CD14-positive monocyte (primary cell): ENCODE data around the gene P4HA1. TPM values are rescaled to one million over a fixed set of nuclear protein-coding genes. Genes with fewer than 3 reads are reported as not detected.

ENCODE experiments used
- DNase-seq, 3 donors: peaks; one replicate each; pipeline ENCODE4 v3.0.0-alpha.2; 2011 to 2022
- H2AFZ ChIP-seq: 2 replicates; pipeline ENCODE4 v1.6.0; 2012; ENCODE audit warnings: mild to moderate bottlenecking, low read depth, low read length, inconsistent platforms; ENCODE audit not compliant: insufficient read depth, poor library complexity, severe bottlenecking
- H3K27ac ChIP-seq, 2 donors: 1 replicate in 1 of 2; 2 replicates in 1 of 2; pipeline ENCODE4 v1.5.1; 2012 to 2013; ENCODE audit warnings: low read length in 2 of 2, control low read depth in 1 of 2, inconsistent platforms in 1 of 2, low read depth in 1 of 2, mild to moderate bottlenecking in 1 of 2
- H3K27me3 ChIP-seq, 2 donors: one replicate each; pipeline versions ENCODE4 v1.6.0 to v1.6.1; 2011 to 2013; ENCODE audit warnings: low read length in 2 of 2; ENCODE audit not compliant: control insufficient read depth in 2 of 2, insufficient read depth in 2 of 2
- H3K36me3 ChIP-seq, 2 donors: replicated peaks in 1 of 2; 1 replicate in 1 of 2; 2 replicates in 1 of 2; pipeline versions ENCODE4 v1.5.1 to v1.6.1; 2012 to 2013; ENCODE audit warnings: low read length in 2 of 2, control low read depth in 1 of 2, inconsistent platforms in 1 of 2, mild to moderate bottlenecking in 1 of 2; ENCODE audit not compliant: insufficient read depth in 2 of 2, control insufficient read depth in 1 of 2
- H3K4me1 ChIP-seq, 2 donors: 1 replicate in 1 of 2; 2 replicates in 1 of 2; pipeline versions ENCODE4 v1.5.1 to v1.6.1; 2012 to 2013; ENCODE audit warnings: low read length in 2 of 2, control low read depth in 1 of 2, inconsistent platforms in 1 of 2, mild to moderate bottlenecking in 1 of 2, moderate library complexity in 1 of 2; ENCODE audit not compliant: insufficient read depth in 2 of 2, control insufficient read depth in 1 of 2
- H3K4me2 ChIP-seq: replicated peaks from 2 replicates; pipeline ENCODE3; 2012; ENCODE audit warnings: low read length, moderate library complexity, mild to moderate bottlenecking; ENCODE audit not compliant: poor library complexity, severe bottlenecking; ENCODE audit errors: extremely low read depth
- H3K4me3 ChIP-seq, 3 experiments: fragments of 200-600 bp in 1 of 3; sonication (generic) in 1 of 3; replicated peaks in 1 of 3; 1 replicate in 2 of 3; 2 replicates in 1 of 3; pipeline ENCODE4 v1.5.1; 2011 to 2013; ENCODE audit warnings: low read length in 3 of 3, mild to moderate bottlenecking in 3 of 3, control low read depth in 2 of 3, low read depth in 2 of 3, inconsistent platforms in 1 of 3, moderate library complexity in 1 of 3
- H3K79me2 ChIP-seq: 2 replicates; pipeline ENCODE4 v1.6.0; 2012; ENCODE audit warnings: mild to moderate bottlenecking, control low read depth, inconsistent platforms, low read length, moderate library complexity; ENCODE audit not compliant: insufficient read depth
- H3K9ac ChIP-seq: 2 replicates; pipeline ENCODE4 v1.6.0; 2017; ENCODE audit warnings: low read length, mild to moderate bottlenecking; ENCODE audit not compliant: insufficient read depth, poor library complexity, severe bottlenecking
- H3K9me3 ChIP-seq, 2 donors: replicated peaks in 1 of 2; 1 replicate in 1 of 2; 2 replicates in 1 of 2; pipeline versions ENCODE4 v1.5.1 to v1.6.1; 2012 to 2013; ENCODE audit warnings: low read length in 2 of 2, control low read depth in 1 of 2; ENCODE audit not compliant: control insufficient read depth in 1 of 2, insufficient read depth in 1 of 2
- H4K20me1 ChIP-seq: 2 replicates; pipeline ENCODE4 v1.6.0; 2012; ENCODE audit warnings: mild to moderate bottlenecking, low read length, control low read depth, moderate library complexity; ENCODE audit not compliant: insufficient read depth
- H3K27ac Mint-ChIP-seq, 7 donors: one replicate each; pipeline ENCODE4 v1.8.0; 2020; ENCODE audit warnings: mild to moderate bottlenecking in 7 of 7, mixed read lengths in 7 of 7, moderate library complexity in 6 of 7, inconsistent platforms in 2 of 7
- H3K27me3 Mint-ChIP-seq, 3 donors: one replicate each; pipeline ENCODE4 v1.8.0; 2021 to 2022; ENCODE audit warnings: low read depth in 3 of 3, mild to moderate bottlenecking in 3 of 3, mixed read lengths in 3 of 3, moderate library complexity in 3 of 3, inconsistent platforms in 1 of 3
- H3K36me3 Mint-ChIP-seq, 2 donors: one replicate each; pipeline ENCODE4 v1.8.0; 2020; ENCODE audit warnings: mixed read lengths in 2 of 2, inconsistent platforms in 1 of 2, mild to moderate bottlenecking in 1 of 2
- H3K4me1 Mint-ChIP-seq: one replicate; pipeline ENCODE4 v1.8.0; 2020; ENCODE audit warnings: mild to moderate bottlenecking, mixed read lengths
- H3K4me3 Mint-ChIP-seq, 2 donors: one replicate each; pipeline ENCODE4 v1.8.0; 2020; ENCODE audit warnings: mild to moderate bottlenecking in 2 of 2, mixed read lengths in 2 of 2, moderate library complexity in 1 of 2
- H3K9me3 Mint-ChIP-seq, 7 donors: one replicate each; pipeline ENCODE4 v1.8.0; 2020 to 2022; ENCODE audit warnings: mixed read lengths in 7 of 7, mild to moderate bottlenecking in 6 of 7, moderate library complexity in 6 of 7, inconsistent platforms in 2 of 7
- CTCF ChIP-seq: fragments of 200-600 bp; IDR thresholded peaks from one replicate; pipeline ENCODE4 v1.8.0; 2022; ENCODE audit warnings: antibody characterized with exemption, mild to moderate bottlenecking
- WGBS: methylation state at CpG from one replicate; pipeline ENCODE4 v1.1.5; 2013; ENCODE audit warnings: missing lambda C conversion rate; ENCODE audit not compliant: insufficient coverage; 5-methylcytosine and 5-hydroxymethylcytosine counted together
- intact Hi-C, 2 donors: fragments of 100-400 bp; cut with micrococcal nuclease; formaldehyde crosslinking; loops; one replicate each; pipeline versions ENCODE4 v1.15.0 to v1.15.1; 2023
- polyA plus RNA-seq, 3 donors: library from polyadenylated mRNA; depleted of rRNA in 1 of 3; unstranded in 2 of 3; stranded (reverse) in 1 of 3; fragments of 300-500 nt in 2 of 3; fragments of >200 nt in 1 of 3; fragmentation: Illumina TruSeq in 2 of 3; gene quantifications; 1 replicate in 2 of 3; 2 replicates in 1 of 3; pipeline ENCODE4 v1.2.3, GENCODE V29; 2012 to 2021
- small RNA-seq: library from RNA; depleted of rRNA; stranded (forward); fragments of <200 nt; gene quantifications from one replicate; pipeline ENCODE3, GENCODE V24; 2012; ENCODE audit warnings: low read depth; ENCODE audit not compliant: insufficient read length

Gene P4HA1
- polyA plus RNA-seq, 3 donors = 20.1 to 44.3 (median 43.9) TPM

- Histone ChIP-seq H3K27ac (no peak overlapping the region), H3K4me1 (no peaks in the 10 kb centered on the region), H3K9ac (no peak overlapping the region), H3K4me3 (no peak overlapping the region), H3K27me3 (no peaks in the 10 kb centered on the region), H2AFZ (no peak overlapping the region), H3K36me3 (no peaks in the 10 kb centered on the region), H3K9me3 (peaks cover 32 to 48% of the 10 kb centered on the region in 2 donors), H3K4me2 (no peak overlapping the region), H4K20me1 (no peaks in the 10 kb centered on the region), H3K79me2 (no peaks in the 10 kb centered on the region)
- 100% methylated on average over 1 of the region's 1 CpG for WGBS
- Mint-ChIP-seq H3K27me3 (peaks cover 0 to 11% (median 3%) of the 10 kb centered on the region in 3 donors), H3K9me3 (peaks cover 39 to 70% (median 60%) of the 10 kb centered on the region in 7 donors), H3K27ac (no peak overlapping the region), H3K4me3 (no peak overlapping the region), H3K36me3 (no peaks in the 10 kb centered on the region), H3K4me1 (no peaks in the 10 kb centered on the region)
- intact Hi-C loops = no loop called here
- no peak for DNase-seq
- TF ChIP-seq CTCF = no peak
Measured at GRCh38 chr10:72976886-72977285, 119.8 kb downstream of the P4HA1 start.

Small RNAs within 50 kb of the gene (small RNA-seq; reads per million reads assigned to genes)
- gene RF00019 (not detected), gene SNORA11F (1,388 reads per million, percentile 99 among the genes with 10 or more reads in this experiment)

Other genes with a start within 250 kb of the P4HA1 start
- gene OIT3, start 203.1 kb downstream of the P4HA1 start, polyA plus RNA-seq = under 1 TPM in 1 of 3 donors, not detected in 2; 0.08 TPM
- not detected for gene PLA2G12B, start 142.1 kb downstream of the P4HA1 start, polyA plus RNA-seq
- 1 to 10 TPM in 2 of 3 donors, under 1 TPM in 1; 0.69 to 4.5 (median 1.0) TPM for gene NUDT13, start 13.6 kb upstream of the P4HA1 start, polyA plus RNA-seq
- 10 to 100 TPM; 14.1 to 20.2 (median 16.7) TPM for gene ECD, start 71.1 kb upstream of the P4HA1 start, polyA plus RNA-seq
- 10 to 100 TPM in 1 of 3 donors, 1 to 10 TPM in 2; 2.6 to 19.3 (median 2.6) TPM for gene FAM149B1, start 71.3 kb upstream of the P4HA1 start, polyA plus RNA-seq
- 1 to 10 TPM; 2.3 to 7.2 (median 2.4) TPM for gene DNAJC9, start 150.4 kb upstream of the P4HA1 start, polyA plus RNA-seq
- 100 to 1,000 TPM in 1 of 3 donors, 10 to 100 TPM in 2; 20.9 to 102 (median 78.6) TPM for gene MRPS16, start 155.8 kb upstream of the P4HA1 start, polyA plus RNA-seq